Measurements from ENCODE around the gene B2M. TPM values are rescaled to one million over a fixed set of nuclear protein-coding genes. Genes with fewer than 3 reads are reported as not detected.

B2M gene
- total RNA-seq, 1 experiment from 2014 or later = 81.0 TPM

- Histone ChIP-seq H3K4ac (ENCODE audit: low read depth, low read length) (no peak overlapping the region), H2BK20ac (ENCODE audit: low read depth, low read length, poor library complexity, severe bottlenecking) (no peak overlapping the region), H3K9me3 (ENCODE audit: control insufficient read depth, low read depth, low read length) (no peaks in the 10 kb centered on the region), H2BK5ac (ENCODE audit: insufficient read length, low read length) (no peak overlapping the region), H3K27me3 (ENCODE audit: insufficient read depth, low read length) (no peaks in the 10 kb centered on the region), H3K23ac (ENCODE audit: insufficient read length, low read depth, low read length) (no peak overlapping the region), H3K27ac (ENCODE audit: insufficient read length, low read depth, low read length) (no peak overlapping the region), H2BK15ac (ENCODE audit: low read depth, low read length) (no peak overlapping the region), H3K18ac (ENCODE audit: insufficient read length, low read depth, low read length) (no peak overlapping the region), H3K14ac (ENCODE audit: insufficient read depth, low read length) (no peak overlapping the region), H3K56ac (ENCODE audit: insufficient read length, low read depth, low read length) (no peak overlapping the region), H3K4me1 (ENCODE audit: insufficient read depth, low read length) (no peaks in the 10 kb centered on the region), H4K5ac (ENCODE audit: insufficient read length, low read depth, low read length) (no peak overlapping the region), H2AFZ (ENCODE audit: low read length) (no peak overlapping the region), H2AK5ac (ENCODE audit: insufficient read length, low read length) (no peak overlapping the region), H2BK120ac (ENCODE audit: low read depth, low read length, poor library complexity, severe bottlenecking) (no peak overlapping the region), H4K20me1 (ENCODE audit: control insufficient read depth, insufficient read depth, insufficient read length) (no peaks in the 10 kb centered on the region), H3K79me1 (ENCODE audit: insufficient read depth, low read depth, low read length, poor library complexity, severe bottlenecking) (peaks cover 6% of the 10 kb centered on the region), H3K9ac (ENCODE audit: extremely low read depth, insufficient read length, low read length) (no peak overlapping the region), H3T11ph (ENCODE audit: low read length) (no peak overlapping the region), H3K23me2 (ENCODE audit: insufficient read length, low read depth, low read length, poor library complexity, severe bottlenecking) (peaks cover 7% of the 10 kb centered on the region), H3K4me2 (ENCODE audit: insufficient read depth, insufficient read length, low read length) (no peak overlapping the region), H3K79me2 (ENCODE audit: insufficient read depth, low read length) (no peaks in the 10 kb centered on the region), H2BK12ac (ENCODE audit: insufficient read length, low read depth, low read length) (no peak overlapping the region), H4K8ac (replicated peaks; ENCODE audit: insufficient read length, low read depth, low read length) (no peak overlapping the region), H4K91ac (ENCODE audit: insufficient read length, low read depth, low read length) (no peak overlapping the region)
- no peak for DNase-seq
- Mint-ChIP-seq H3K27ac (no peak overlapping the region), H3K4me1 (peaks cover 17 to 19% of the 10 kb centered on the region in 2 experiments), H3K36me3 (ENCODE audit: insufficient read depth in 1 of 3, low read depth in 3 of 3) (no peaks in the 10 kb centered on the region), H3K9me3 (no peaks in the 10 kb centered on the region; a peak in 1 of 5 replicates), H3K27me3 (ENCODE audit: low read depth) (no peaks in the 10 kb centered on the region; the same call in 1 of the 2 replicates), H3K4me3 (no peak overlapping the region)
- TF ChIP-seq CTCF (conservative IDR thresholded peaks at IDR 0.05) = no peak
- WGBS (ENCODE audit: extremely low coverage, insufficient read length, low lambda C conversion rate) = no CpG with 5 or more reads among the region's 3 CpGs
These were observed 44.3 kb upstream of the B2M start for GRCh38 chr15:44667039-44667360.
